Body of pancreas (tissue), 4 donors: ENCODE data around the gene ATF6. TPM values are rescaled to one million over a fixed set of nuclear protein-coding genes. Genes with fewer than 3 reads are reported as not detected.
"Not testable (repeated sequence)": the region's sequence is repeated elsewhere in the genome, so short reads cannot be mapped to it uniquely, and the experiment has no call there.

Source experiments
- ATAC-seq: fragments of 150-250 bp; one replicate; pipeline ENCODE4 v1.9.1; 2016
- DNase-seq, 4 donors: peaks; one replicate each; pipeline ENCODE4 v3.0.0-alpha.2; 2019
- H3K27ac ChIP-seq, 4 donors: fragments of 200-600 bp; sonication (generic); 1 replicate in 3 of 4; 2 replicates in 1 of 4; pipeline versions ENCODE4 v1.5.1 to v1.6.1; 2016 to 2019; ENCODE audit warnings: mild to moderate bottlenecking in 1 of 4, mixed read lengths in 1 of 4, moderate library complexity in 1 of 4
- H3K27me3 ChIP-seq, 2 donors: fragments of 200-600 bp; sonication (generic); one replicate each; pipeline ENCODE4 v1.6.0; 2016; ENCODE audit warnings: mild to moderate bottlenecking in 1 of 2
- H3K36me3 ChIP-seq, 2 donors: fragments of 200-600 bp; sonication (generic); replicated peaks in 1 of 2; 2 replicates each; pipeline ENCODE4 v1.5.1; 2016; ENCODE audit warnings: low read depth in 2 of 2; ENCODE audit not compliant: insufficient read depth in 1 of 2
- H3K4me1 ChIP-seq: fragments of 200-600 bp; sonication (generic); one replicate; pipeline ENCODE4 v1.6.0; 2016
- H3K4me3 ChIP-seq, 2 donors: fragments of 200-600 bp; sonication (generic); 1 replicate in 1 of 2; 2 replicates in 1 of 2; pipeline ENCODE4 v1.5.1; 2016 to 2019
- H3K9me3 ChIP-seq, 3 donors: fragments of 200-600 bp; sonication (generic); 1 replicate in 2 of 3; 2 replicates in 1 of 3; pipeline ENCODE4 v1.5.1; 2016
- POLR2A ChIP-seq, 3 donors: fragments of 450-650 bp; IDR thresholded peaks; one replicate each; pipeline ENCODE4 v1.6.1; 2016; ENCODE audit warnings: antibody characterized with exemption in 3 of 3, mild to moderate bottlenecking in 2 of 3
- WGBS, 2 donors: methylation state at CpG; one replicate each; pipeline ENCODE4 v1.1.5; 2017; 5-methylcytosine and 5-hydroxymethylcytosine counted together
- intact Hi-C: fragments of 100-400 bp; cut with DNase I; formaldehyde crosslinking; loops from one replicate; pipeline ENCODE4 v1.15.1; 2023
- total RNA-seq, 2 donors: library from RNA; depleted of rRNA; stranded (reverse); fragments of >200 nt; gene quantifications; one replicate each; pipeline ENCODE4 v1.1.0, GENCODE V29; 2016
- TF ChIP-seq, protein P1 (sequence below), 7 experiments: fragments of 450-650 bp in 4 of 7; fragments of 200-600 bp in 3 of 7; sonication (generic) in 3 of 7; IDR thresholded peaks; one replicate each; pipeline ENCODE4 v1.5.1; 2016 to 2019; ENCODE audit warnings: antibody characterized with exemption in 7 of 7

The ATF6 gene
- total RNA-seq, 2 donors from 2014 or later = 12.5 to 16.3 TPM

DNA sequence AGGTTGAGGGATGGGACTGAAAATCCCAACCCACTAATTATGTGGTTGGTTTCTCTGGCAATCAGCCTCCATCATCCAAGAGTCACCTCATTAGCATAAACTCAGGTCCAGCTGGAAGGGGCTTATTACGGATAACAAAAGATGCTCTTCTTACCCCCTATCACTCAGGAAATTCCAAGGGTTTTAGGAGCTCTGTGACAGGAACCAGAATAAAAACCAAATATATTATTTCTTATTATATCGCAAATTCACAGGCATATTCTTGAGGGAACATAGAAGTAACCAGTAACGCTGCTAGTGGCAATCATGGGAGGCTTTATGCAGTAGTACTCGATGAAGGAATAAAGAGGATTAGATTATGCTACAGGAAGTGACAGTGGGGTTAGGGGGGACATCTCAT, 59.7 kb downstream of the ATF6 start:
- Histone ChIP-seq H3K36me3 (peaks cover 0 to 9% of the 10 kb centered on the region in 2 donors), H3K4me1 (no peaks in the 10 kb centered on the region), H3K27ac (no peak overlapping the region), H3K4me3 (no peak overlapping the region), H3K27me3 (no peaks in the 10 kb centered on the region), H3K9me3 (no peaks in the 10 kb centered on the region)
- TF ChIP-seq POLR2A (IDR thresholded peaks at IDR 0.05) = no peak
- TF ChIP-seq, protein P1, sequence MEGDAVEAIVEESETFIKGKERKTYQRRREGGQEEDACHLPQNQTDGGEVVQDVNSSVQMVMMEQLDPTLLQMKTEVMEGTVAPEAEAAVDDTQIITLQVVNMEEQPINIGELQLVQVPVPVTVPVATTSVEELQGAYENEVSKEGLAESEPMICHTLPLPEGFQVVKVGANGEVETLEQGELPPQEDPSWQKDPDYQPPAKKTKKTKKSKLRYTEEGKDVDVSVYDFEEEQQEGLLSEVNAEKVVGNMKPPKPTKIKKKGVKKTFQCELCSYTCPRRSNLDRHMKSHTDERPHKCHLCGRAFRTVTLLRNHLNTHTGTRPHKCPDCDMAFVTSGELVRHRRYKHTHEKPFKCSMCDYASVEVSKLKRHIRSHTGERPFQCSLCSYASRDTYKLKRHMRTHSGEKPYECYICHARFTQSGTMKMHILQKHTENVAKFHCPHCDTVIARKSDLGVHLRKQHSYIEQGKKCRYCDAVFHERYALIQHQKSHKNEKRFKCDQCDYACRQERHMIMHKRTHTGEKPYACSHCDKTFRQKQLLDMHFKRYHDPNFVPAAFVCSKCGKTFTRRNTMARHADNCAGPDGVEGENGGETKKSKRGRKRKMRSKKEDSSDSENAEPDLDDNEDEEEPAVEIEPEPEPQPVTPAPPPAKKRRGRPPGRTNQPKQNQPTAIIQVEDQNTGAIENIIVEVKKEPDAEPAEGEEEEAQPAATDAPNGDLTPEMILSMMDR (IDR thresholded peaks at IDR 0.05) = no peak
- WGBS, 2 donors = 97 to 99% methylated on average over 4 of the region's 4 CpGs
- ATAC-seq (no peak), DNase-seq (no peak)
- intact Hi-C loops = no loop called here

DNA sequence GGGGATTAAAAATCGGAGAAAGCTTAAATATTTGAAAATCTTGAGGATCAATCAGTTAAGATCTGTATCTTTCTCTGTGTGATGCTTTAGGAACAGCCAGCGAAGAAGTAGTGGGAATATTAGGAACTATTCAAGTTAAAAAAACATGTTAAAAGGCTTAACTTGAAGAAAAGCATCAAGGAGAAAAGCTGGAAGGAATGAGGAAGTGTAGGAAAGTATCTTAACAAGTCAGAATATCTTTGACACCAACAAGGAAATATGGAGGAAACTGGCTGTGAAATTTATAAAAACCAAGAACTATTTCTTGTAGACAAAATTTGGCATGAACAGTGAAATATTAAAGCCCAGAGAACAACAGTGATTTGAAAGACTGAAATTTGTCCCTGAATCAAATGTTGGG, 60.4 kb downstream of the ATF6 start:
- DNase-seq = no peak
- Histone ChIP-seq H3K4me1 (no peaks in the 10 kb centered on the region), H3K36me3 (peaks cover 0 to 4% of the 10 kb centered on the region in 2 donors), H3K27me3 (no peaks in the 10 kb centered on the region), H3K9me3 (no peaks in the 10 kb centered on the region), H3K4me3 (no peak overlapping the region), H3K27ac (no peak overlapping the region)
- TF ChIP-seq POLR2A (IDR thresholded peaks at IDR 0.05) = no peak
- TF ChIP-seq, protein P1 (IDR thresholded peaks at IDR 0.05) = no peak
- WGBS, 2 donors = 89 to 94% methylated on average over 2 of the region's 2 CpGs
- intact Hi-C loops = no loop called here
- no peak for ATAC-seq

DNA sequence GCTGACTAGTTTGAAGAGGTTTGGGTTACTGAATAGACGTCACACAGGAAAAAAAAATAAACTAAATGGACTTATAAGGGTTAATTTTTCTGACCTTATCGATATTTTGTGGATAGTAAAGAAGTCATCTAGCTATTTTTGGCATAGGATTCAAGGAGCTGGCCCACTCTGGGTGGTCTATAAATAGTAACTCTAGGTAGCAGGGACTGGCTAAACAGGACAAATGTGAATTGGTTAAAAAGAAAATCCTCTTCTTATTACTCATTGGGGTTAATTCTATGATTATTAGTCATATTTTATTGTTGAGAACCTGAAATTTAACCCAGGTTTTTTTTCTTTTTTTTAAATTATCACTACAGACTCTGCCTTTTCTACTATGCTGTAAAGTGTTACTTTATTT, 61.7 kb downstream of the ATF6 start:
- H3K4me1 ChIP-seq = no peaks in the 10 kb centered on the region
- no peak for ATAC-seq
- TF ChIP-seq, protein P1 (IDR thresholded peaks at IDR 0.05) = no peak
- no peaks in the 10 kb centered on the region for H3K27me3 ChIP-seq
- H3K9me3 ChIP-seq = no peaks in the 10 kb centered on the region
- no peak overlapping the region for H3K27ac ChIP-seq
- WGBS, 2 donors = 63 to 68% methylated on average over 2 of the region's 2 CpGs
- DNase-seq = no peak
- intact Hi-C loops = no loop called here
- peaks cover 0 to under 1% of the 10 kb centered on the region in 2 donors for H3K36me3 ChIP-seq
- H3K4me3 ChIP-seq = no peak overlapping the region

DNA sequence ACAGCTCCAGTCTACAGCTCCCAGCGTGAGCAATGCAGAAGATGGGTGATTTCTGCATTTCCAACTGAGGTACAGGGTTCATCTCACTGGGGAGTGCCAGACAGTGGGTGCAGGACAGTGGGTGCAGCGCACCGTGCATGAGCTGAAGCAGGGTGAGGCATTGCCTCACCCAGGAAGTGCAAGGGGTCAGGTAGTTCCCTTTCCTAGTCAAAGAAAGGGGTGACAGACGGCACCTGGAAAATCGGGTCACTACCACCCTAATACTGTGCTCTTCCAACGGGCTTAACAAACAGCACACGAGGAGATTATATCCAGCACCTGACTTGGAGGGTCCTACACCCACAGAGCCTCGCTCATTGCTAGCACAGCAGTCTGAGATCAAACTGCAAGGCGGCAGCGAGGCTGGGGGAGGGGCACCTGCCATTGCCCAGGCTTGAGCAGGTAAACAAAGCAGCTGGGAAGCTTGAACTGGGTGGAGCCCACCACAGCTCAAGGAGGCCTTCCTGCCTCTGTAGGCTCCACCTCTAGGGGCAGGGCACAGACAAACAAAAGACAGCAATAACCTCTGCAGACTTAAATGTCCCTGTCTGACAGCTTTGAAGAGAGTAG, 66.3 kb downstream of the ATF6 start:
- DNase-seq, intact Hi-C loops: not testable (repeated sequence)

DNA sequence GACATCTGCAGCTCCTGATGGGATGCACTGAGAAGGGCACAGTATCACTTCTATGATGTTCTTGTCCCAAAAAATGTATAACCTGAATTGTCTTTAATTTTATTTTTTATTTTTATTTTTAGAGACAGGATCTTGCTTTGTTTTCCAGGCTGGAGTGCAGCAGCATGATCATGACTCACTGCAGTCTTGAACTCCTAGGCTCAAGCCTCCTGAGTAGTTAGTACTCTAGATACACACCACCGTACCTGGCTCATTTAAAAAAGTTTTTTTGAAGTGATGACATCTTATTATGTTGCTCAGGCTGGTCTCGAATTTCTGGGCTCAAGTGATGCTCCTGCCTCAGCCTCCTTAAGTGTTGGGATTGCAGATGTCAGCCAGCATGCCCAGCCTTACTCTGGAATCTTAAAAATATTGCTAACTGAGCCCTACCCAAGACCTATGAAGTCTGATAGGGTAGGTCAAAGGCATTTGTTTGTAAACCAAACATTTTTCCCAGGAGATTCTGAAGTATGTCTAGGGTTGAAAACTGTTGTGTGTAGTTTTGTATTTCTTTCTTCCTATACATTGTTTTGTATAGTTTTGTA, 68.9 kb downstream of the ATF6 start:
- peaks cover 3% of the 10 kb centered on the region for H3K4me1 ChIP-seq
- H3K27me3 ChIP-seq = no peaks in the 10 kb centered on the region
- no peaks in the 10 kb centered on the region for H3K9me3 ChIP-seq
- no peak overlapping the region for H3K4me3 ChIP-seq
- TF ChIP-seq, protein P1 (IDR thresholded peaks at IDR 0.05) = no peak
- TF ChIP-seq POLR2A (IDR thresholded peaks at IDR 0.05) = no peak
- 73 to 88% methylated on average over 2 of the region's 2 CpGs for WGBS, 2 donors
- no peaks in the 10 kb centered on the region for H3K36me3 ChIP-seq
- DNase-seq (no peak), ATAC-seq (no peak)
- no peak overlapping the region for H3K27ac ChIP-seq
- intact Hi-C loops = no loop called here

More for the DNA sequence above, 66.3 kb downstream of the ATF6 start:
- 87 to 92% methylated on average over 10 of the region's 10 CpGs for WGBS, 2 donors
- H3K9me3 ChIP-seq, H3K4me3 ChIP-seq, H3K27ac ChIP-seq, ATAC-seq, H3K4me1 ChIP-seq, H3K36me3 ChIP-seq, H3K27me3 ChIP-seq: not testable (repeated sequence)
